Measurements from ENCODE around the gene MAP1LC3B2.

- TF ChIP-seq, protein P1, sequence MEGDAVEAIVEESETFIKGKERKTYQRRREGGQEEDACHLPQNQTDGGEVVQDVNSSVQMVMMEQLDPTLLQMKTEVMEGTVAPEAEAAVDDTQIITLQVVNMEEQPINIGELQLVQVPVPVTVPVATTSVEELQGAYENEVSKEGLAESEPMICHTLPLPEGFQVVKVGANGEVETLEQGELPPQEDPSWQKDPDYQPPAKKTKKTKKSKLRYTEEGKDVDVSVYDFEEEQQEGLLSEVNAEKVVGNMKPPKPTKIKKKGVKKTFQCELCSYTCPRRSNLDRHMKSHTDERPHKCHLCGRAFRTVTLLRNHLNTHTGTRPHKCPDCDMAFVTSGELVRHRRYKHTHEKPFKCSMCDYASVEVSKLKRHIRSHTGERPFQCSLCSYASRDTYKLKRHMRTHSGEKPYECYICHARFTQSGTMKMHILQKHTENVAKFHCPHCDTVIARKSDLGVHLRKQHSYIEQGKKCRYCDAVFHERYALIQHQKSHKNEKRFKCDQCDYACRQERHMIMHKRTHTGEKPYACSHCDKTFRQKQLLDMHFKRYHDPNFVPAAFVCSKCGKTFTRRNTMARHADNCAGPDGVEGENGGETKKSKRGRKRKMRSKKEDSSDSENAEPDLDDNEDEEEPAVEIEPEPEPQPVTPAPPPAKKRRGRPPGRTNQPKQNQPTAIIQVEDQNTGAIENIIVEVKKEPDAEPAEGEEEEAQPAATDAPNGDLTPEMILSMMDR (IDR thresholded peaks at IDR 0.05) = no peak
- TF ChIP-seq POLR2A (IDR thresholded peaks at IDR 0.05) (no peak), EP300 (IDR thresholded peaks at IDR 0.05; ENCODE audit: low read depth) (no peak), POLR2AphosphoS5 (IDR thresholded peaks at IDR 0.05) (no peak)
These were observed 26.2 kb upstream of the MAP1LC3B2 start for GRCh38 chr12:116532986-116533342.
